Measurements from ENCODE around the gene CDC42EP3.

The CDC42EP3 gene

DNA sequence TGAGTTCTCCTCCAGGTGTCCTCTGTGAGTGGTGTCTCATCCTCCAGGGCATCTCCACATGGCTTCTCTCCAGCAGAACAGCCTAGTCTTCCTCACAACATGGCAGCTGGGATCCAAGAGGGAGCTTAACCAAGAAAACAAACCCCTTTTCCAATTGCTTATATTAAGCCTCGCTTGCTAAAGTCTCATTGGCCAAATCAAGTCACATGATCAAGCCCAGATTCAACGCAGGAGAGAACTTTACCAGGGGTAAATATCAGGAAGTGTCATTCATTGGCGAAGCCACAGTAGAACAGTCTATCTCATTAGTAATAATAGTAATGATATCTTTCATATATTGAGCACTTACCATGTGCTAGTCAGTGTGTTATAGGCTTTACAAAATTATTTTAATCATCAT, 53.1 kb downstream of the CDC42EP3 start:
- no peak for DNase-seq (ENCODE audit: low spot score)

DNA sequence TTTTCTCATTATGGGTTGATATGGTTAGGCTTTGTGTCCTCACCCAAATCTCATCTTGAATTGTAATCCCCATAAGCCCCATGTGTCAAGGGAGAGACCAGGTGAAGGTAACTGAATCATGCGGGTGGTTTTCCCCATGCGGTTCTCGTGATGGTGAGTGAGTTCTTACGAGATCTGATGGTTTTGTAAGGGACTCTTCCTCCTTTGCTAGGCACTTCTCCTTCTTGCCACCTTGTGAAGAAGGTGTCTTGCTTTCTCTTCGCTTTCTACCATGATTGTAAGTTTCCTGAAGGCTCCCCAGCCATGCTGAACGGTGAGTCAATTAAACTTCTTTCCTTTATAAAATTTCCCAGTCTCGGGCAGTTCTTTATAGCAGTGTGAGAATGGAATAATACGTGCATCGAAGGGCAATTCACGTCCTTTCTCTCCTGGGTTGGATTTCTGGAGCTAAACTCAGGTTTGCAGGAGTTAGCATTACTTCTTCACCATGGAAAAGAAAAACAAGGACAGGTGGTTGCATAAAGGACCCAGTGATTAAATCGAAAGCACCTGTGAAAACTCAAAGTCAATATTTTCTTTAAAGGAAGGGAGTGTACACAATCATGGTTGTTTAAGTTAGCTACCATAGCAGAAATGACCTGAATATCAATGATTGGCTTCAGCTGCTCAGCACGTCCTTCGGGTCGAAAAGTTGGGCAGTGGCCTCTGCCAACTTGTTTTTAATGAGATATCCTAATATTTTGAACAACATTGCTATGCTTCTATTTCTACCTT, 54.1 kb downstream of the CDC42EP3 start:
- DNase-seq (ENCODE audit: low spot score), result no peak

DNA sequence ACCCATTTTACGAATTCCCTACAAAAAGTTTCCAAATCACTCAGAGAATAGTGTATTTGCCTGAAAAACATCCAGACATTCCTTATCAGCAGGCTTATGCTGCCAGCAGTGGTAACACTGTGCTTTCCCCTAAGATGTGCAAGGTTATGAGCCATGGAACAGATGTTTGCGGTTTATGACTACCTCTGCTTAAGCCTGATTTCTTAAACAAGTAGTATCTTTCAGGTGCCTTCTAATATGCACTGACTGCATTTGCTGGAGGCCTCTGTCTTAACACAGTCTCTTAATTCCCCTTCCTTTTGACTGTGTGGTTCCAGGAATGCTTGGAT, 54.8 kb downstream of the CDC42EP3 start:
- no peak for DNase-seq (ENCODE audit: low spot score)

DNA sequence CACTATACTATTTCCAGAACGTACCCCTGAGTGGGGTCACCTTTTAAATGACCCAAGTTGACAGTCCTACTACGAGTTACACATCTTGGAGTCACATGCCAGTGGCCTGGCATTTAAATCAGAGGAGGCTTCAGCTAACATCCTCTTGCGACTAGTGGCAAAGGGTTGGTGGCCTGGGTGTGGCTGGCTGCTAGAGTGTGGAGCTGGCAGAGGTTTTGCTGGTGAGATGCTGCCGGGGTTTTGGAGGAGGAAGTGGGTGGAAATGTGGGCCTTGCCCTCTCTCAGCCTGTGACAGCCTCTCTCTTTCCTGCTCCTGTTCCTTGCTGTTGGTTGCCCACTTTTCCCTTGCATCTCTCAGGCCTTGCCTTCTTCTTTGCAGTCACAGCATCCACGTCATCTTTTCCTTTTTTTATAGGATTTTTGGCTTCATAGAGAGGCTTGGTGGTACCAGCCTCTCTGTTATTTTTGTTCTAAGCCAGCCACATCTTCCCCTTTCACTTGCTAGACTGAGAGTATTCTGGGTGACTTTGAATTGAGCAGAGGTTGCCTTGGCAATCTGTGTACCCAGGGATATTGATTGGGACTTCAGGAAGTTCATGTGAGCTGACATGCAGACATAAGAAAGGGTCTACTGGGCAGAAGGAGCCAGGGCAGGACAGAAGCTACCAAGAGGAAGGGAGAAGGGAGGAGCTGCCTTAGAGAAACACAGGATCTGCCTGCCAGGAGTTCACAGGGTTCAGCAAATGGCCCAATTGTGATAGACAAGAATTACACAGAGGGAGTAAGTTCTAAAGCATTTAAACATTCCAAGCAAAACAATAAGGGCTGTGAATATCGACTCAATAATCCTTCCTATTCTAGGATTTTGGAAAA, 55.4 kb downstream of the CDC42EP3 start:
- DNase-seq (ENCODE audit: low spot score), result no peak

DNA sequence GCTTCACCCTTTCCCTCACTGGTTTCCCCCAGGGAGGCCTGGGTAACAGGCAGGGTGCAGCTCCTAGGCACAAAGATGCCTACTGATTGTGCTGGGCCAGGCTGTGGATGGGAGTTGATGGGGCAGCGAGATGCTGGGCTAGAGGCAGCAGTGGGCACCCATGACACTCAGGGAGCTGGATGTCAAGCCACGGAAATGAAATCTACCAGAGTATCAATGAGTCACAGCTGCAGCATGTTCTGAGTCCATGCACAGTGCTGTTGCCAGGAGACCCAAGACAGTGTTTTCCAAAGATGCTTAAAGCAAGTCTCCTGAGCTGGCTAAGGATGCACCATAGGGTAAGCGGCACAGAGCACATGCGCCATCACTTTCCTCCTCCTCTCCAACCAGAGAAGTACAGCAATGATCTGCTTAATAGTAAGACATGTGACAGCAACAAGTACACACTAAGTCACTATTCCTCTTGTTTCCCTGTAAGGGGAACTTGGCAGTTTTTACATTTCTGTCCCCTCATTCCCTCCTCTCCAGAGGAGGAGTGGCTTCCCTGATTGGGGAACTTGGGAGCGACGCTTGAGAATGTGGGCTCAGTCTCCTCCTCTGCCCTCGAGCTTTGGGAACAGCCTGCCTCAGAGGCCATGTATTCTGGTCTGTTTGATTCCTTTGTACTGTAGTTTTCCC, 57.2 kb downstream of the CDC42EP3 start:
- no peak for DNase-seq (ENCODE audit: low spot score)

DNA sequence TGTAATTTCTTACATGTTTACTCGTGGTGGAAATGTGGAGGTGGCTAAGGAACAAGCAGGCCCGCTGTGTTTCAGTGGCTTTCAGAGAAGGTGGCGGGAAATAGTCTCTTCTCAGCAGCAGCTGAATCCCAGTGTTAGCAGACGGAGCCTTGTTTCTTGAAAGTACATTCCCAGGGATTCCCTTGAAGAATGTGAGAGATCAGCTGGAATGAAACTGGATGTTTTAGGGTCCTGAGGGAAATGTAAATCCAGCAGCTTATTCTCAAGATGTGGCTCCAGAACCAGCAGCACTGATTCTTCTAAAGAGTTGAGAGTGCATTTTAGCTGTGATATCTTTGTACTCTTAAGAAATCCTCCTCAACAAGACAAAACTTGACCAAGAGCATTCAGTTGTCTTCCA, 59.1 kb downstream of the CDC42EP3 start:
- no peak for DNase-seq (ENCODE audit: low spot score)

DNA sequence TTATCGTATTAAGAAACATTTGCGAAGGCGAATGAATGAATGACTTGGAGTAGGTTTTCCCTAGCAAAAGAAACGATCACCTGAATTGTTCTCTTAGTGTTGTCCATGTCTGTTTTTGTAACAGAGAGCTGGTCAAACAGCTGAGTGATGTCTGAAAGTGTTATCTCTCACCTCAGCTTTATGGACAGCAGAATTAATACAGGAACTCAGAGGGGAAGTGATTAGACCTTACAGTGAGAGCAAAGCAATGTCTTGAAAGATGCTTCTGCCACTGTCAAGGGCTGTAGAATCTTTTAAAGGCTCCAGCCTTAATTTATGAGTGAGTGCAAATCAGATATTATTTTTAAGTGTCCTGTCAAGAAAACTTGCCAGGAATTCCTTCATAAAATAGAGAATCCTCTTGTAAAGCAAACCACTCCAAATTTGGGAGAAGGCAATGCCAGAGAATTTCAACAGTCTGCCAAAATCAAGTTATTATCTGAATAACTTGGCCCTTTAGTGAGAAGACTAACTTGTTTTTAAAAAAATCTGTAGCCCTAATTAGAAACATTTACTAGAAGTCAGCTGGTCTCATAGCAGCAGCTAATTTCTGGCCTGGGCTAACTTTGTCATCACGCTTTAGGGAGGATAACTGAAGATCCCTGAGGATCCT, 60.7 kb downstream of the CDC42EP3 start:
- no peak for DNase-seq (ENCODE audit: low spot score)

DNA sequence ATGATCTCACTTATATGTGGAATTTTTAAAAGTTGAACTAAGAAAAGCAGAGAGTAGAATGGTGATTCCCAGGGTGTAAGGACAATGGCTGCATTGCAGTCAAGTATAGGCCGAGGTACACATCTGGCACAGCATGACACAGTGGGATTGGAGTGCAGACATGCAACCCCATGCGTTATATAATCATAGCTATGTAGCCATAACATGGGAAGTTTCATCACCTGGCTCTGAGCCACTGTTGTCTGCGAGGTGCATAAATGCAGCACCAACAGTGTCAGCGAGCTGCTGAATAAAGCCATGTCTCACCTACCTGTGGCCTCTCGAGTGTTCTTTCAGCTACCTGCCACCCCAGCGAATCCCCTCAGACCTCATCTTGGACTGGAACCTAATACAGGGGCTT, 61.7 kb downstream of the CDC42EP3 start:
- no peak for DNase-seq (ENCODE audit: low spot score)

DNA sequence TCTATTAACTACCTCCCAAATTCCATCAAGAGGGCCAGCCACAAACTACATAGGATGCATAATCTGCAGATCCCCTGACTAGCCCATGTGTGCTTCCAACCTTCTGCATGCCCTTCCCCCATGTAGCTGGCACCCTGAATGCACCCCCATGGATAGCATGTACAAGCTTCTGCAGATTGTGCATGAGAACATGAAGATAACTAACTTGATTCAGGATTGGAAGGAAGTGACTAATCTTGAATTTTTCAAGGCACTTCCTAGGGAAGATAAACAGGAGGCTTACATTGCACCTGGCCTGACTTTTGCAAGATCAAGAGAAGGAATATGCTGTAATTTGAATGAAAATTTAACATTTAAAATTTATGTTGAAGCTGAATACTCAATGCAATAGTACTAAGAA, 66.7 kb downstream of the CDC42EP3 start:
- DNase-seq (ENCODE audit: low spot score), result no peak

DNA sequence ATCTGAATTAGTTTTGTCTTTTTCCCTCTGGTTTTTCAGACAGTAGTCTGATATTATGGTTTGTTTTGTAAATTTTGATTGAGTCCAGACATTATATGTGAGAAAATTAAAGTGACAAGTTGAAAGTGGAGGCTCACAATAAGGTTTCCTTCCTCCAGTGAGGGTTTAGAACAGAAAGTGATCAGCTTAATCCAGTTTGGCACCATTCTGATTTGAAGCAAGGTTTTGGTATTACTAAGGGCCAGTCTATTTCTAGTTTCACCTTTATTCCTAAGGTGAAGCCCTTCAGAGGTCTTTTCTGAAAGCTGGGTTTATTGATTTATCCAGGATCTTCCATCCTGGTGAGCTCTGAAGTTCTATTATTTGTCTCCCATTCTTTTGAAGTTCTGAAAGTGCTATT, 68.7 kb downstream of the CDC42EP3 start:
- DNase-seq (ENCODE audit: low spot score), result no peak

DNA sequence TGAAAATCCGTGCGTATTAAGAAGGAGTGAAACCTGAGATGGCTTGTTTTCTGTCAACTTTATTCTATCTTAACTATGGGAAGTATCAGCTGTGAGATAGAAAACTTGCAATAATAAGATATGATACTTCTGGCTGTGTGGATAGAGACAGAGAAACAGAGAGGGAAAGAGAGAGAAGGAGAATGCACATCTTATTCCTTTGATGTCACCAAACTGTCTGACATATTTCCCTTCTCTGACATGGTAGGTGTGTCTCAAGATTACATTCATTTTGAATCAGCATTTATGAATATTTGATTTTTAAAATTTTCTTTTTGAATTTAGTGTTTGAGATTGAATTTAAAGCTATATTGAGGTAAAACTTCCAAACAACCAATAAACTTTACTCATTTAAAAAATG, 69.4 kb downstream of the CDC42EP3 start:
- DNase-seq (ENCODE audit: low spot score), result no peak

DNA sequence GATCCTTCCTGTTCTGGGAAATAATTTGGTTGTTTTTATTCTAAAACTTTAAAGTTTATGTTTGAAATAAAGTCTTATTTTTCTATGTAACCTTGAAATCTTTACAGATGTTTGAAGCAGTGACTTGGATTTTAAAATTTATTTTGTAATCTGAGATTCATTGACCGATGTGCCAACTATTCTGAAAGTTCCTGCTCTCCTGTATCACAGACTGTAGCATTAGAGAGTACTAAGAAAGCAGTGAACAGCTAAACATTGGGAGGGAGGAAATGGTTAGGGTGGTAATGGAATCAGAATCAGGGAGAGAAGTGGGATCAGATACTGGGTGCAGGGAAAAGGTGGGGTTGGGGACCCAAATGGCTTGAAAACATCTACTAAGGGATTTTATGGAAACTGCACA, 69.9 kb downstream of the CDC42EP3 start:
- no peak for DNase-seq (ENCODE audit: low spot score)

DNA sequence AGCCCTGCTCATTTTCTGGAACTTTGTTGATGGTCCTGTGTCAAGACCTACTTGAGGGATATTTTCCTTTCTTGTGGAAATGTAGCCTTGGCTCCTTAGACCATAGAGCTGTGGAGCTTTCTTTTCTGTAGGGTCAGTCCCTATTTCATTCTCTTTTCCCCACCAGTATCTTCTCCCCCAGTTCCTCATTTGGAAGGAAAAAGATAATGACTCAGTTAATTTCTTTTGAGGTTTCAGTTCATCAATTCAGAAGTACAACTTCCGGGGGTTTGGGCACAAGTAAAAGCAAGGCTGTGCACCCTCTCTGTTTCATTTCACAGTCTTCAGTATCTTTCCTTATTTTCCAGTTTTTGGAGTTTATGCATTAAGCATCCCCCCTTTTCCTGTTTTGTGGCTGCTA, 70.7 kb downstream of the CDC42EP3 start:
- DNase-seq (ENCODE audit: low spot score), result no peak

DNA sequence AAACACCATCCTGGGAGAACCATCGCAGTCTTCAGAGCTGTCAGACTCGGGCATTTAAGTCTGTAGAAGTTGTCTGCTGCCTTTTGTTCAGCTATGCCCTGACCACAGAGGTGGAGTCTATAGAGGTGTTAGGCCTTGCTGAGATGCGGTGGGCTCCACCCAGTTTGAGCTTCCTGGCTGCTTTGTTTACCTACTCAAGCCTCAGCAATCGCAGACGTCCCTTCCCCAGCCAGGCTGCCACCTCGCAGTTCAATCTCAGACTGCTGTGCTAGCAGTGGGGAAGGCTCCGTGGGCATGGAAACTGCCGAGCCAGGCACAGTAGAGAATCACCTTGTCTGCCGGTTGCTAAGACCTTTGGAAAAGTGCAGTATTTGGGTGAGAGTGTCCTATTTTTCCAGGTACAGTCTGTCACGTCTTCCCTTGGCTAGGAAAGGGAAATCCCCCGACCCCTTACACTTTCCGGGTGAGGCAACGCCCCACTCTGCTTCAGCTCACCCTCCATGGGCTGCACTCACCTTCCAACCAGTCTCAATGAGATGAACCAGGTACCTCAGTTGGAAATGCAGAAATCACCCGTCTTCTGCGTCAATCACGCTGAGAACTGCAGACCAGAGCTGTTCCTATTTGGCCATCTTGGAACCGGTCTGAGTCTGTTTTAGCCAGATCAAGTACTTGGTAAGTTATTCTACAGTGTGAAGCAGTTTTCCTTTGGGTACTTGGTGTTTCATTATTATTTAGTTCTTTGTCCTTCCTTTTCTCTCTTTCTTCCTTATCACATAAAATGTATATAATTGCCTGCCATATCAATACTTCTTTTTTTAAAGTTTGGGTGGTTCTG, 71.5 kb downstream of the CDC42EP3 start:
- no peak for DNase-seq (ENCODE audit: low spot score)

DNA sequence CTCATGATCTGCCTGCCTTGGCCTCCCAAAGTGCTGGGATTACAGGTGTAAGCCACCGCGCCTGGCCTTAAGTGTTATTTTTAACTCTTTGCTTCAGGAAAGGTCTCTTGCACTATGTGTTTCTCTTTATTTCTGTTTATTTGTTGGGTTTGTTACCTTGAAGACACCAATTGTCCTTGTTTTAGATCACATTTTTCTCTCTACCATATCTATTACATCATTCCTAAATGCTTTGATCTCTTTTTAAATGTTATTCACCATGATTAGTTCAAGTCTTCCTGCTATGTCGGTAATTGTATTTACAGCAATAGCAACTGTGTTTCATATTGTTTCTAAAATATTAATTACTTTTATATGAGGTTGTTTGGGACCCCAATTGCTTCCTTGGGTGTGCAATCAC, 77.7 kb downstream of the CDC42EP3 start:
- DNase-seq (ENCODE audit: low spot score), result no peak

DNA sequence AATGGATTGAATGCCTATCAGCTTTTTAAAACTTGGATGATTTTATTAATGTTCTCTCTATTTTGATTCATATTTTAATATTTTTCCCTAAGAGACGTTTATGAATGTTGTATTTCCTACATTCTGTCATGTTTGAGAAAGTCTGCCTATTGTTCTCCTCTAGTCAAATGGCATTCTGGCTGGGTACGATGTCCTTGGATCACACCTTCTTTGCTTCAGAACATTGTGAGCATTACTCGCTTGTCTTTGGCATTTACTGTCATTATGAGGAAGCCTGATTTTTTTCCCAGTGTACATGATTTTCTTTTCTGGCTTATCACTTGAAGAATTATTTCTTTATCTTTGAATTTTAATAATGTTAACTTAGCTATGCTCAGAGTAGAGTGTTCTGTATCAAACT, 78.4 kb downstream of the CDC42EP3 start:
- no peak for DNase-seq (ENCODE audit: low spot score)
